ENCODE data around the gene PAWR. TPM values are rescaled to one million over a fixed set of nuclear protein-coding genes. Genes with fewer than 3 reads are reported as not detected.

Gene PAWR
- total and polyA plus RNA-seq, 2 experiments from 2014 or later: 149 to 180 TPM

- TF ChIP-seq, protein P1, sequence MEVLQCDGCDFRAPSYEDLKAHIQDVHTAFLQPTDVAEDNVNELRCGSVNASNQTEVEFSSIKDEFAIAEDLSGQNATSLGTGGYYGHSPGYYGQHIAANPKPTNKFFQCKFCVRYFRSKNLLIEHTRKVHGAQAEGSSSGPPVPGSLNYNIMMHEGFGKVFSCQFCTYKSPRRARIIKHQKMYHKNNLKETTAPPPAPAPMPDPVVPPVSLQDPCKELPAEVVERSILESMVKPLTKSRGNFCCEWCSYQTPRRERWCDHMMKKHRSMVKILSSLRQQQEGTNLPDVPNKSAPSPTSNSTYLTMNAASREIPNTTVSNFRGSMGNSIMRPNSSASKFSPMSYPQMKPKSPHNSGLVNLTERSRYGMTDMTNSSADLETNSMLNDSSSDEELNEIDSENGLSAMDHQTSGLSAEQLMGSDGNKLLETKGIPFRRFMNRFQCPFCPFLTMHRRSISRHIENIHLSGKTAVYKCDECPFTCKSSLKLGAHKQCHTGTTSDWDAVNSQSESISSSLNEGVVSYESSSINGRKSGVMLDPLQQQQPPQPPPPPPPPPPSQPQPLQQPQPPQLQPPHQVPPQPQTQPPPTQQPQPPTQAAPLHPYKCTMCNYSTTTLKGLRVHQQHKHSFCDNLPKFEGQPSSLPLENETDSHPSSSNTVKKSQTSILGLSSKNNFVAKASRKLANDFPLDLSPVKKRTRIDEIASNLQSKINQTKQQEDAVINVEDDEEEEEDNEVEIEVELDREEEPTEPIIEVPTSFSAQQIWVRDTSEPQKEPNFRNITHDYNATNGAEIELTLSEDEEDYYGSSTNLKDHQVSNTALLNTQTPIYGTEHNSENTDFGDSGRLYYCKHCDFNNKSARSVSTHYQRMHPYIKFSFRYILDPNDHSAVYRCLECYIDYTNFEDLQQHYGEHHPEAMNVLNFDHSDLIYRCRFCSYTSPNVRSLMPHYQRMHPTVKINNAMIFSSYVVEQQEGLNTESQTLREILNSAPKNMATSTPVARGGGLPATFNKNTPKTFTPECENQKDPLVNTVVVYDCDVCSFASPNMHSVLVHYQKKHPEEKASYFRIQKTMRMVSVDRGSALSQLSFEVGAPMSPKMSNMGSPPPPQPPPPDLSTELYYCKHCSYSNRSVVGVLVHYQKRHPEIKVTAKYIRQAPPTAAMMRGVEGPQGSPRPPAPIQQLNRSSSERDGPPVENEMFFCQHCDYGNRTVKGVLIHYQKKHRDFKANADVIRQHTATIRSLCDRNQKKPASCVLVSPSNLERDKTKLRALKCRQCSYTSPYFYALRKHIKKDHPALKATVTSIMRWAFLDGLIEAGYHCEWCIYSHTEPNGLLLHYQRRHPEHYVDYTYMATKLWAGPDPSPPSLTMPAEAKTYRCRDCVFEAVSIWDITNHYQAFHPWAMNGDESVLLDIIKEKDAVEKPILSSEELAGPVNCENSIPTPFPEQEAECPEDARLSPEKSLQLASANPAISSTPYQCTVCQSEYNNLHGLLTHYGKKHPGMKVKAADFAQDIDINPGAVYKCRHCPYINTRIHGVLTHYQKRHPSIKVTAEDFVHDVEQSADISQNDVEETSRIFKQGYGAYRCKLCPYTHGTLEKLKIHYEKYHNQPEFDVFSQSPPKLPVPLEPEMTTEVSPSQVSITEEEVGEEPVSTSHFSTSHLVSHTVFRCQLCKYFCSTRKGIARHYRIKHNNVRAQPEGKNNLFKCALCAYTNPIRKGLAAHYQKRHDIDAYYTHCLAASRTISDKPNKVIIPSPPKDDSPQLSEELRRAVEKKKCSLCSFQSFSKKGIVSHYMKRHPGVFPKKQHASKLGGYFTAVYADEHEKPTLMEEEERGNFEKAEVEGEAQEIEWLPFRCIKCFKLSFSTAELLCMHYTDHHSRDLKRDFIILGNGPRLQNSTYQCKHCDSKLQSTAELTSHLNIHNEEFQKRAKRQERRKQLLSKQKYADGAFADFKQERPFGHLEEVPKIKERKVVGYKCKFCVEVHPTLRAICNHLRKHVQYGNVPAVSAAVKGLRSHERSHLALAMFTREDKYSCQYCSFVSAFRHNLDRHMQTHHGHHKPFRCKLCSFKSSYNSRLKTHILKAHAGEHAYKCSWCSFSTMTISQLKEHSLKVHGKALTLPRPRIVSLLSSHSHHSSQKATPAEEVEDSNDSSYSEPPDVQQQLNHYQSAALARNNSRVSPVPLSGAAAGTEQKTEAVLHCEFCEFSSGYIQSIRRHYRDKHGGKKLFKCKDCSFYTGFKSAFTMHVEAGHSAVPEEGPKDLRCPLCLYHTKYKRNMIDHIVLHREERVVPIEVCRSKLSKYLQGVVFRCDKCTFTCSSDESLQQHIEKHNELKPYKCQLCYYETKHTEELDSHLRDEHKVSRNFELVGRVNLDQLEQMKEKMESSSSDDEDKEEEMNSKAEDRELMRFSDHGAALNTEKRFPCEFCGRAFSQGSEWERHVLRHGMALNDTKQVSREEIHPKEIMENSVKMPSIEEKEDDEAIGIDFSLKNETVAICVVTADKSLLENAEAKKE (CRISPR knock-in tag; IDR thresholded peaks at IDR 0.05): no peak
These were observed 130.4 kb downstream of the PAWR start (continued) for GRCh38 chr12:79560225-79560889.

DNA sequence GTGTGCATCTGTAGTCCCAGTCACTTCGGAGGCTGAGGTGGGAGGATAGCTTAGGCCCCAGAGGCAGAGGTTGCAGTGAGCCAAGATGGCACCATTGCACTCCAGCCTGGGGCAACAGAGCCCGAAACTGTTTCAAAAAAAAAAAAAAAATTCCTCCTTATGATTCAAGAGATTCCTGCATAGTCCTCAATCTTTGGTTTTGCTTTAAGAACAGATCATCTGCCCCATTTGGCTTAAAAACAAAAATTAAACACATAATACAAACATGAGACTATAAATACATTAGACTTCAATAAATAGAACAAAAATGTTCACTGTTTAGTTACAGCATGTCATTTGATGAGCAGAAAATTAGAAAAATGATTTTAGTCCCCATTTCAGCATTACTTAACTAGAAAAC lies 131.2 kb downstream of the PAWR start:
- no peaks in the 10 kb centered on the region for H3K9me2 ChIP-seq (ENCODE audit: insufficient read depth)
- ATAC-seq (no peak), DNase-seq (ENCODE audit: low spot score) (no peak)
- peaks cover 35% of the 10 kb centered on the region for H3K4me1 ChIP-seq (ENCODE audit: insufficient read depth)
- no peaks in the 10 kb centered on the region for H3K27me3 ChIP-seq (ENCODE audit: insufficient read depth)
- Mint-ChIP-seq H3K36me3 (ENCODE audit: low read depth) (peaks cover 81% of the 10 kb centered on the region), H3K4me1 (peaks cover 30% of the 10 kb centered on the region), H3K4me3 (no peak overlapping the region), H3K9me3 (peaks cover 59% of the 10 kb centered on the region), H3K27me3 (ENCODE audit: insufficient read depth, low read depth, poor library complexity) (peaks cover 8% of the 10 kb centered on the region), H3K27ac (no peak overlapping the region)
- peaks cover 4% of the 10 kb centered on the region; the same call in 1 of the 2 replicates for H3F3A ChIP-seq (replicated peaks; ENCODE audit: low read depth)
- peaks cover 42% of the 10 kb centered on the region for H3K36me3 ChIP-seq (ENCODE audit: insufficient read depth)
- H3K79me2 ChIP-seq (replicated peaks; ENCODE audit: insufficient read depth): 0 out of 2 replicates have a peak, but pooled peaks cover 8% of the 10 kb centered on the region
- H4K20me1 ChIP-seq (replicated peaks; ENCODE audit: insufficient read depth): no peaks in the 10 kb centered on the region
- no peak overlapping the region for H2AFZ ChIP-seq
- H3K4me2 ChIP-seq: no peak overlapping the region
- H3K27ac ChIP-seq (ENCODE audit: low read depth): peak overlapping the region; percentile 80; the same call in 1 of the 2 replicates
- no peak overlapping the region for H3K4me3 ChIP-seq
- TF ChIP-seq CREB1 (CRISPR knock-in tag; IDR thresholded peaks at IDR 0.05; ENCODE audit: low read depth): no peak
- TF ChIP-seq, protein P2, sequence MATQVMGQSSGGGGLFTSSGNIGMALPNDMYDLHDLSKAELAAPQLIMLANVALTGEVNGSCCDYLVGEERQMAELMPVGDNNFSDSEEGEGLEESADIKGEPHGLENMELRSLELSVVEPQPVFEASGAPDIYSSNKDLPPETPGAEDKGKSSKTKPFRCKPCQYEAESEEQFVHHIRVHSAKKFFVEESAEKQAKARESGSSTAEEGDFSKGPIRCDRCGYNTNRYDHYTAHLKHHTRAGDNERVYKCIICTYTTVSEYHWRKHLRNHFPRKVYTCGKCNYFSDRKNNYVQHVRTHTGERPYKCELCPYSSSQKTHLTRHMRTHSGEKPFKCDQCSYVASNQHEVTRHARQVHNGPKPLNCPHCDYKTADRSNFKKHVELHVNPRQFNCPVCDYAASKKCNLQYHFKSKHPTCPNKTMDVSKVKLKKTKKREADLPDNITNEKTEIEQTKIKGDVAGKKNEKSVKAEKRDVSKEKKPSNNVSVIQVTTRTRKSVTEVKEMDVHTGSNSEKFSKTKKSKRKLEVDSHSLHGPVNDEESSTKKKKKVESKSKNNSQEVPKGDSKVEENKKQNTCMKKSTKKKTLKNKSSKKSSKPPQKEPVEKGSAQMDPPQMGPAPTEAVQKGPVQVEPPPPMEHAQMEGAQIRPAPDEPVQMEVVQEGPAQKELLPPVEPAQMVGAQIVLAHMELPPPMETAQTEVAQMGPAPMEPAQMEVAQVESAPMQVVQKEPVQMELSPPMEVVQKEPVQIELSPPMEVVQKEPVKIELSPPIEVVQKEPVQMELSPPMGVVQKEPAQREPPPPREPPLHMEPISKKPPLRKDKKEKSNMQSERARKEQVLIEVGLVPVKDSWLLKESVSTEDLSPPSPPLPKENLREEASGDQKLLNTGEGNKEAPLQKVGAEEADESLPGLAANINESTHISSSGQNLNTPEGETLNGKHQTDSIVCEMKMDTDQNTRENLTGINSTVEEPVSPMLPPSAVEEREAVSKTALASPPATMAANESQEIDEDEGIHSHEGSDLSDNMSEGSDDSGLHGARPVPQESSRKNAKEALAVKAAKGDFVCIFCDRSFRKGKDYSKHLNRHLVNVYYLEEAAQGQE (IDR thresholded peaks at IDR 0.05; ENCODE audit: unreplicated experiment): no peak
- no peak for TF ChIP-seq ZNF114 (CRISPR knock-in tag; IDR thresholded peaks at IDR 0.05)
- TF ChIP-seq, protein P1 (CRISPR knock-in tag; IDR thresholded peaks at IDR 0.05): no peak
- no peak for TF ChIP-seq POLR2AphosphoS5 (IDR thresholded peaks at IDR 0.05; ENCODE audit: low read depth)
